Activated naive CD8-positive, alpha-beta T cell treated with anti-CD3 and anti-CD28 coated beads, Interleukin-2, amount 50 U/mL, for 24 hours (primary cell): ENCODE data around the gene FRYL.

Experiments used
- ATAC-seq: fragments of 150-1000 bp; cut with Tn5 transposase; one replicate; pipeline ENCODE4 v1.10.0; 2021
- DNase-seq: peaks from one replicate; pipeline ENCODE4 v3.0.0; 2021
- H3K27ac Mint-ChIP-seq: one replicate; pipeline ENCODE4 v1.8.0; 2021; ENCODE audit warnings: mild to moderate bottlenecking, mixed read lengths
- H3K27me3 Mint-ChIP-seq: one replicate; pipeline ENCODE4 v1.8.0; 2021; ENCODE audit warnings: mixed read lengths
- H3K36me3 Mint-ChIP-seq: one replicate; pipeline ENCODE4 v1.8.0; 2021; ENCODE audit warnings: low read depth, mixed read lengths
- H3K4me1 Mint-ChIP-seq: one replicate; pipeline ENCODE4 v1.8.0; 2021; ENCODE audit warnings: mixed read lengths
- H3K4me3 Mint-ChIP-seq: one replicate; pipeline ENCODE4 v1.8.0; 2021; ENCODE audit warnings: mild to moderate bottlenecking, moderate library complexity, mixed read lengths
- H3K9me3 Mint-ChIP-seq: one replicate; pipeline ENCODE4 v1.8.0; 2021; ENCODE audit warnings: mixed read lengths

The FRYL gene

GRCh38 chr4:48633657-48634056 lies 146.4 kb downstream of the FRYL start:
- Mint-ChIP-seq H3K9me3 (no peaks in the 10 kb centered on the region), H3K36me3 (peaks cover 3% of the 10 kb centered on the region), H3K4me1 (peaks cover 10% of the 10 kb centered on the region), H3K27me3 (no peaks in the 10 kb centered on the region), H3K4me3 (no peak overlapping the region), H3K27ac (no peak overlapping the region)
- no peak for DNase-seq
- ATAC-seq, result no peak

- peaks cover 1% of the 10 kb centered on the region for H3K36me3 Mint-ChIP-seq
- ATAC-seq (no peak), DNase-seq (no peak)
- no peak overlapping the region for H3K27ac Mint-ChIP-seq
- no peak overlapping the region for H3K4me3 Mint-ChIP-seq
- H3K27me3 Mint-ChIP-seq, result no peaks in the 10 kb centered on the region
- H3K9me3 Mint-ChIP-seq, result no peaks in the 10 kb centered on the region
- H3K4me1 Mint-ChIP-seq, result peaks cover 2% of the 10 kb centered on the region
Measured at GRCh38 chr4:48629458-48629857, 150.6 kb downstream of the FRYL start.

- Mint-ChIP-seq H3K9me3 (no peaks in the 10 kb centered on the region), H3K4me3 (no peak overlapping the region), H3K36me3 (peaks cover 13% of the 10 kb centered on the region), H3K27ac (no peak overlapping the region), H3K4me1 (no peaks in the 10 kb centered on the region), H3K27me3 (no peaks in the 10 kb centered on the region)
- DNase-seq (no peak), ATAC-seq (no peak)
Measured at GRCh38 chr4:48623182-48623780, 156.8 kb downstream of the FRYL start.

- ATAC-seq (no peak), DNase-seq (no peak)
- no peaks in the 10 kb centered on the region for H3K27me3 Mint-ChIP-seq
- no peak overlapping the region for H3K27ac Mint-ChIP-seq
- H3K9me3 Mint-ChIP-seq, result peaks cover under 1% of the 10 kb centered on the region
- H3K4me1 Mint-ChIP-seq, result no peaks in the 10 kb centered on the region
- H3K36me3 Mint-ChIP-seq, result peaks cover 25% of the 10 kb centered on the region
- H3K4me3 Mint-ChIP-seq, result no peak overlapping the region
Measured at GRCh38 chr4:48620831-48621230, 159.2 kb downstream of the FRYL start.

- H3K4me3 Mint-ChIP-seq, result no peak overlapping the region
- H3K9me3 Mint-ChIP-seq, result peaks cover 6% of the 10 kb centered on the region
- H3K4me1 Mint-ChIP-seq, result no peaks in the 10 kb centered on the region
- H3K27me3 Mint-ChIP-seq, result no peaks in the 10 kb centered on the region
- H3K36me3 Mint-ChIP-seq, result peaks cover 29% of the 10 kb centered on the region
- no peak for ATAC-seq
- H3K27ac Mint-ChIP-seq, result no peak overlapping the region
- no peak for DNase-seq
Measured at GRCh38 chr4:48620093-48620492, 160.0 kb downstream of the FRYL start.

- H3K27ac Mint-ChIP-seq, result no peak overlapping the region
- H3K27me3 Mint-ChIP-seq, result no peaks in the 10 kb centered on the region
- no peak overlapping the region for H3K4me3 Mint-ChIP-seq
- H3K36me3 Mint-ChIP-seq, result peaks cover 9% of the 10 kb centered on the region
- no peaks in the 10 kb centered on the region for H3K9me3 Mint-ChIP-seq
- H3K4me1 Mint-ChIP-seq, result no peaks in the 10 kb centered on the region
- ATAC-seq, result no peak
- DNase-seq, result no peak
Measured at GRCh38 chr4:48604527-48604926, 175.6 kb downstream of the FRYL start.

GRCh38 chr4:48604041-48604440 lies 176.0 kb downstream of the FRYL start:
- Mint-ChIP-seq H3K36me3 (peaks cover 13% of the 10 kb centered on the region), H3K4me3 (no peak overlapping the region), H3K27ac (no peak overlapping the region), H3K9me3 (no peaks in the 10 kb centered on the region), H3K27me3 (no peaks in the 10 kb centered on the region), H3K4me1 (no peaks in the 10 kb centered on the region)
- ATAC-seq (no peak), DNase-seq (no peak)

GRCh38 chr4:48603366-48604003 lies 176.6 kb downstream of the FRYL start:
- ATAC-seq, result no peak
- H3K27ac Mint-ChIP-seq, result no peak overlapping the region
- no peak overlapping the region for H3K4me3 Mint-ChIP-seq

GRCh38 chr4:48602763-48603162 lies 177.3 kb downstream of the FRYL start:
- peaks cover 13% of the 10 kb centered on the region for H3K36me3 Mint-ChIP-seq
- H3K4me3 Mint-ChIP-seq, result no peak overlapping the region
- ATAC-seq, result no peak
- no peak for DNase-seq
- H3K9me3 Mint-ChIP-seq, result no peaks in the 10 kb centered on the region
- no peaks in the 10 kb centered on the region for H3K4me1 Mint-ChIP-seq
- no peaks in the 10 kb centered on the region for H3K27me3 Mint-ChIP-seq
- H3K27ac Mint-ChIP-seq, result no peak overlapping the region

More at GRCh38 chr4:48603366-48604003, 176.6 kb downstream of the FRYL start:
- no peak for DNase-seq
- Mint-ChIP-seq H3K9me3 (no peaks in the 10 kb centered on the region), H3K27me3 (no peaks in the 10 kb centered on the region), H3K4me1 (no peaks in the 10 kb centered on the region), H3K36me3 (peaks cover 13% of the 10 kb centered on the region)

- no peak for ATAC-seq
- peaks cover 13% of the 10 kb centered on the region for H3K36me3 Mint-ChIP-seq
- H3K27ac Mint-ChIP-seq, result no peak overlapping the region
- H3K27me3 Mint-ChIP-seq, result no peaks in the 10 kb centered on the region
- H3K4me3 Mint-ChIP-seq, result no peak overlapping the region
- DNase-seq, result no peak
- no peaks in the 10 kb centered on the region for H3K9me3 Mint-ChIP-seq
- no peaks in the 10 kb centered on the region for H3K4me1 Mint-ChIP-seq
Measured at GRCh38 chr4:48602222-48602621, 177.9 kb downstream of the FRYL start.

GRCh38 chr4:48596336-48596735 lies 183.7 kb downstream of the FRYL start:
- no peaks in the 10 kb centered on the region for H3K9me3 Mint-ChIP-seq
- H3K36me3 Mint-ChIP-seq, result peaks cover 15% of the 10 kb centered on the region
- no peak overlapping the region for H3K4me3 Mint-ChIP-seq
- no peaks in the 10 kb centered on the region for H3K4me1 Mint-ChIP-seq
- no peak overlapping the region for H3K27ac Mint-ChIP-seq
- ATAC-seq (no peak), DNase-seq (no peak)
- no peaks in the 10 kb centered on the region for H3K27me3 Mint-ChIP-seq

GRCh38 chr4:48594180-48594579 lies 185.9 kb downstream of the FRYL start:
- H3K4me3 Mint-ChIP-seq, result no peak overlapping the region
- no peak for ATAC-seq
- peaks cover 2% of the 10 kb centered on the region for H3K4me1 Mint-ChIP-seq
- H3K27ac Mint-ChIP-seq, result no peak overlapping the region
- no peaks in the 10 kb centered on the region for H3K9me3 Mint-ChIP-seq
- no peaks in the 10 kb centered on the region for H3K27me3 Mint-ChIP-seq
- DNase-seq, result no peak
- peaks cover 17% of the 10 kb centered on the region for H3K36me3 Mint-ChIP-seq

- no peak for ATAC-seq
- peaks cover 22% of the 10 kb centered on the region for H3K36me3 Mint-ChIP-seq
- no peak overlapping the region for H3K4me3 Mint-ChIP-seq
- H3K27ac Mint-ChIP-seq, result no peak overlapping the region
- no peak for DNase-seq
- H3K27me3 Mint-ChIP-seq, result no peaks in the 10 kb centered on the region
- H3K9me3 Mint-ChIP-seq, result no peaks in the 10 kb centered on the region
- peaks cover 7% of the 10 kb centered on the region for H3K4me1 Mint-ChIP-seq
Measured at GRCh38 chr4:48591372-48591771, 188.7 kb downstream of the FRYL start.

GRCh38 chr4:48590884-48591283 lies 189.2 kb downstream of the FRYL start:
- ATAC-seq (no peak), DNase-seq (no peak)
- no peak overlapping the region for H3K4me3 Mint-ChIP-seq
- H3K9me3 Mint-ChIP-seq, result no peaks in the 10 kb centered on the region
- peaks cover 7% of the 10 kb centered on the region for H3K4me1 Mint-ChIP-seq
- peaks cover 24% of the 10 kb centered on the region for H3K36me3 Mint-ChIP-seq
- H3K27ac Mint-ChIP-seq, result no peak overlapping the region
- H3K27me3 Mint-ChIP-seq, result no peaks in the 10 kb centered on the region

GRCh38 chr4:48589098-48589445 lies 191.0 kb downstream of the FRYL start:
- no peak overlapping the region for H3K4me3 Mint-ChIP-seq
- no peak for DNase-seq
- H3K27ac Mint-ChIP-seq, result no peak overlapping the region
- H3K36me3 Mint-ChIP-seq, result peaks cover 17% of the 10 kb centered on the region
- H3K4me1 Mint-ChIP-seq, result peaks cover 7% of the 10 kb centered on the region
- no peak for ATAC-seq
- no peaks in the 10 kb centered on the region for H3K27me3 Mint-ChIP-seq
- H3K9me3 Mint-ChIP-seq, result no peaks in the 10 kb centered on the region
